ENCODE measurements around the gene PHF21A.

Gene PHF21A

GRCh38 chr11:46121301-46121723, at the start of gene PHF21A:
PHF21A (minus strand) TSS chr11:46121454; CDS start chr11:46084219, 37,235 bp downstream.
- DNase-seq = peak; percentile 90 to 91

- DNase-seq = no peak
These were observed 49.5 kb upstream of the PHF21A start for GRCh38 chr11:46170797-46171196.

GRCh38 chr11:46162700-46163099, 41.4 kb upstream of the PHF21A start:
- no peak for DNase-seq

GRCh38 chr11:46161201-46161600, 39.9 kb upstream of the PHF21A start:
- DNase-seq = no peak

GRCh38 chr11:46160100-46160499, 38.8 kb upstream of the PHF21A start:
- no peak for DNase-seq

- no peak for DNase-seq
These were observed 38.4 kb upstream of the PHF21A start for GRCh38 chr11:46159680-46160079.

- DNase-seq = no peak
These were observed 28.6 kb upstream of the PHF21A start for GRCh38 chr11:46149826-46150225.

GRCh38 chr11:46149342-46149741, 28.1 kb upstream of the PHF21A start:
- no peak for DNase-seq

- DNase-seq = no peak
These were observed 23.5 kb upstream of the PHF21A start for GRCh38 chr11:46144741-46145140.

- no peak for DNase-seq
These were observed 22.0 kb upstream of the PHF21A start for GRCh38 chr11:46143049-46143806.

GRCh38 chr11:46142561-46142960, 21.3 kb upstream of the PHF21A start:
- no peak for DNase-seq

GRCh38 chr11:46141597-46141996, 20.3 kb upstream of the PHF21A start:
- DNase-seq = no peak

GRCh38 chr11:46134540-46134939, 13.3 kb upstream of the PHF21A start:
- DNase-seq = no peak

- no peak for DNase-seq
These were observed 12.8 kb upstream of the PHF21A start for GRCh38 chr11:46134061-46134460.

GRCh38 chr11:46133119-46133518, 11.9 kb upstream of the PHF21A start:
- DNase-seq = no peak

- no peak for DNase-seq
These were observed 9.2 kb upstream of the PHF21A start for GRCh38 chr11:46130286-46130940.

GRCh38 chr11:46129133-46129532, 7.9 kb upstream of the PHF21A start:
- DNase-seq = no peak

- DNase-seq = peak; percentile 31 to 37
These were observed 5.9 kb upstream of the PHF21A start for GRCh38 chr11:46127150-46127638.

- DNase-seq = no peak
These were observed 4.0 kb upstream of the PHF21A start for GRCh38 chr11:46125284-46125683.

- no peak for DNase-seq
These were observed 1.9 kb upstream of the PHF21A start for GRCh38 chr11:46122945-46123715.

- DNase-seq = peak; percentile 72
These were observed 647 bp upstream of the PHF21A start for GRCh38 chr11:46121724-46122477.

All from stimulated activated CD4-positive, alpha-beta T cell treated with anti-CD3 and anti-CD28 coated beads, Interleukin-2, amount 100 ng/mL, for 24 hours (primary cell).